ENCODE results near the gene PEX5L.

The PEX5L gene

GRCh38 chr3:179955286-179955685 lies 81.5 kb downstream of the PEX5L start:
- DNase-seq = no peak

- no peak for DNase-seq
Measured at GRCh38 chr3:179953993-179954870, 82.5 kb downstream of the PEX5L start.

- no peak for DNase-seq
Measured at GRCh38 chr3:179950840-179951239, 85.9 kb downstream of the PEX5L start.

- DNase-seq = no peak
Measured at GRCh38 chr3:179949869-179950268, 86.9 kb downstream of the PEX5L start.

GRCh38 chr3:179949412-179949811 lies 87.3 kb downstream of the PEX5L start:
- DNase-seq = no peak

- no peak for DNase-seq
Measured at GRCh38 chr3:179948740-179949139, 88.0 kb downstream of the PEX5L start.

GRCh38 chr3:179945569-179945968 lies 91.2 kb downstream of the PEX5L start:
- DNase-seq = no peak

- DNase-seq = no peak
Measured at GRCh38 chr3:179943117-179943880, 93.4 kb downstream of the PEX5L start.

GRCh38 chr3:179942553-179943075 lies 94.1 kb downstream of the PEX5L start:
- DNase-seq = no peak

GRCh38 chr3:179935710-179936109 lies 101.0 kb downstream of the PEX5L start:
- DNase-seq = no peak

GRCh38 chr3:179933914-179934313 lies 102.8 kb downstream of the PEX5L start:
- DNase-seq = no peak

GRCh38 chr3:179933080-179933479 lies 103.7 kb downstream of the PEX5L start:
- no peak for DNase-seq

GRCh38 chr3:179932674-179933073 lies 104.1 kb downstream of the PEX5L start:
- DNase-seq = no peak

- DNase-seq = no peak
Measured at GRCh38 chr3:179929091-179929529, 107.6 kb downstream of the PEX5L start.

GRCh38 chr3:179927191-179927590 lies 109.5 kb downstream of the PEX5L start:
- no peak for DNase-seq

- no peak for DNase-seq
Measured at GRCh38 chr3:179921951-179922350, 114.8 kb downstream of the PEX5L start.

GRCh38 chr3:179921500-179921899 lies 115.2 kb downstream of the PEX5L start:
- no peak for DNase-seq

GRCh38 chr3:179907784-179908482 lies 128.8 kb downstream of the PEX5L start:
- no peak for DNase-seq

- no peak for DNase-seq
Measured at GRCh38 chr3:179902061-179902460, 134.7 kb downstream of the PEX5L start.

GRCh38 chr3:179898024-179898423 lies 138.7 kb downstream of the PEX5L start:
- DNase-seq = no peak

GRCh38 chr3:179897231-179897630 lies 139.5 kb downstream of the PEX5L start:
- no peak for DNase-seq

- no peak for DNase-seq
Measured at GRCh38 chr3:179896507-179896906, 140.2 kb downstream of the PEX5L start.

- DNase-seq = no peak
Measured at GRCh38 chr3:179895330-179895729, 141.4 kb downstream of the PEX5L start.

All from GOT3 (cell line).